Hypothalamus (tissue), 51 donors: ENCODE results near the gene SOAT2.
A peak's percentile ranks its signal among the peaks of the same experiment; 100 is the strongest.

ENCODE experiments used
- DNase-seq, 51 donors: peaks; one replicate each; lab custom pipeline; 2025; lab: John Stamatoyannopoulos, UW

SOAT2 gene

GRCh38 chr12:53102883-53103807 lies at the start of gene SOAT2:
Gene SOAT2 (plus strand): TSS chr12:53103486. CDS start chr12:53103578, 92 bp downstream.
- no peak for DNase-seq

GRCh38 chr12:53054112-53054878 lies 49.0 kb upstream of the SOAT2 start:
- peak; percentile 60 to 98 (median 93) for DNase-seq

DNA sequence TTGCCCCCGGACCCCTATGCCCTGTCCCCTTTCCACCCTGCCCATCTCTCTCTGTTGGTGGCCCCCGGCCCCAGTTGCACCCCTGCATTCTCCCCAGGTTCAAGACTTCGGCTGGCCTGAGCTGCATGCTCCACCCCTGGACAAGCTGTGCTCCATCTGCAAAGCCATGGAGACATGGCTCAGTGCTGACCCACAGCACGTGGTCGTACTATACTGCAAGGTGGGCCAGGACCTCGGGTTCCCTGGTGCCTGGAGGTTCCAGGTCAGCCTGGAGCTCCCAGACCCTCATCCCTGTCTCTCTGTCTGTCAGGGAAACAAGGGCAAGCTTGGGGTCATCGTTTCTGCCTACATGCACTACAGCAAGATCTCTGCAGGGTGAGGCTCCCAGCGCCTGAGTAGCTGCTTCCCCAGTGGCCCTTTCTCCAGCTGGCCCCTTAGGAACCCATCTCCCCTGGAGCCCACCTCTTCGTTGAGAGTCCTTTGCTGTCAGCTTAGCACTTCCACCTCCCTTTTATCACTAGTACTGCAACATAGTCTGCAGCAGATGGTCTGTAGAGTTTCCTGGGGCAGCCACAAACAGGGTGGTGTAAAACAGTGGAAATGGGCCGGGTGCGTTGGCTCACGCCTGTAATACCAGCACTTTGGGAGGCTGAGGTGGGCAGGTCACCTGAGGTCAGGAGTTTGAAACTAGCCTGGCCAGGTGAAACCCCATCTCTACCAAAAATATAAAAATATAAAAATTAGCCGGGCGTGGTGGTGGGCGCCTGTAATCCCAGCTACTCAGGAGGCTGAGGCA lies 47.6 kb upstream of the SOAT2 start:
- no peak for DNase-seq

- DNase-seq = no peak
These were observed 47.0 kb upstream of the SOAT2 start for GRCh38 chr12:53056296-53056695.

- no peak for DNase-seq
These were observed 46.4 kb upstream of the SOAT2 start for GRCh38 chr12:53056901-53057300.

- DNase-seq = no peak
These were observed 45.3 kb upstream of the SOAT2 start for GRCh38 chr12:53057816-53058500.

- DNase-seq = no peak
These were observed 44.4 kb upstream of the SOAT2 start for GRCh38 chr12:53058674-53059433.

DNA sequence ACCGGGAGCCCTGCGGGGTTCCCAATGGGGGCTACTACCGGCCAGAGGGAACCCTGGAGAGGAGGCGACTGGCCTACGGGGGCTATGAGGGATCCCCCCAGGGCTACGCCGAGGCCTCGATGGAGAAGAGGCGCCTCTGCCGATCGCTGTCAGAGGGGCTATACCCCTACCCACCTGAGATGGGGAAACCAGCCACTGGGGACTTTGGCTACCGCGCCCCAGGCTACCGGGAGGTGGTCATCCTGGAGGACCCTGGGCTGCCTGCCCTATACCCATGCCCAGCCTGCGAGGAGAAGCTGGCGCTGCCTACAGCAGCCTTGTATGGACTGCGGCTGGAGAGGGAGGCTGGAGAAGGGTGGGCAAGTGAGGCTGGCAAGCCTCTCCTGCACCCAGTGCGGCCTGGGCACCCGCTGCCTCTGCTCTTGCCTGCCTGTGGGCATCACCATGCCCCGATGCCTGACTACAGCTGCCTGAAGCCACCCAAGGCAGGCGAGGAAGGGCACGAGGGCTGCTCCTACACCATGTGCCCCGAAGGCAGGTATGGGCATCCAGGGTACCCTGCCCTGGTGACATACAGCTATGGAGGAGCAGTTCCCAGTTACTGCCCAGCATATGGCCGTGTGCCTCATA lies 43.7 kb upstream of the SOAT2 start:
- no peak for DNase-seq

DNA sequence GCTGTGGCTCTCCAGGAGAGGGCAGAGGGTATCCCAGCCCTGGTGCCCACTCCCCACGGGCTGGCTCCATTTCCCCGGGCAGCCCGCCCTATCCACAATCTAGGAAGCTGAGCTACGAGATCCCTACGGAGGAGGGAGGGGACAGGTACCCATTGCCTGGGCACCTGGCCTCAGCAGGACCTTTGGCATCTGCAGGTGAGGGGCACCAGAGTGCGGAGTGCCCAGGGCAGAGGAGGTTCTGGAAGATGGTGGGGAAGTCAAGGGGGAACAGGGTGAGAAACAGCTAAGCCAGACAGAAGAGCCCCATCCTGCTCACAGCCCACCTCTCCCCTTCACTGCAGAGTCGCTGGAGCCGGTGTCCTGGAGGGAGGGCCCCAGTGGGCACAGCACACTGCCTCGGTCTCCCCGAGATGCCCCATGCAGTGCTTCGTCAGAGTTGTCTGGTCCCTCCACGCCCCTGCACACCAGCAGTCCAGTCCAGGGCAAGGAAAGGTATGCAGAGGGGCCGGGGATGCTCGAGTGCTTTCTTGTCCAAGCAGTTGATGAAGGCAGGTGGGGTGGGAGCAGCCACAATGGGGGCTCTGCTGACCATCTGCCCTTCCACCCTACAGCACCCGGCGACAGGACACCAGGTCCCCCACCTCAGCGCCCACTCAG lies 43.1 kb upstream of the SOAT2 start:
- no peak for DNase-seq

- no peak for DNase-seq
These were observed 42.5 kb upstream of the SOAT2 start for GRCh38 chr12:53060721-53061276.

- no peak for DNase-seq
These were observed 41.8 kb upstream of the SOAT2 start for GRCh38 chr12:53061404-53062010.

DNA sequence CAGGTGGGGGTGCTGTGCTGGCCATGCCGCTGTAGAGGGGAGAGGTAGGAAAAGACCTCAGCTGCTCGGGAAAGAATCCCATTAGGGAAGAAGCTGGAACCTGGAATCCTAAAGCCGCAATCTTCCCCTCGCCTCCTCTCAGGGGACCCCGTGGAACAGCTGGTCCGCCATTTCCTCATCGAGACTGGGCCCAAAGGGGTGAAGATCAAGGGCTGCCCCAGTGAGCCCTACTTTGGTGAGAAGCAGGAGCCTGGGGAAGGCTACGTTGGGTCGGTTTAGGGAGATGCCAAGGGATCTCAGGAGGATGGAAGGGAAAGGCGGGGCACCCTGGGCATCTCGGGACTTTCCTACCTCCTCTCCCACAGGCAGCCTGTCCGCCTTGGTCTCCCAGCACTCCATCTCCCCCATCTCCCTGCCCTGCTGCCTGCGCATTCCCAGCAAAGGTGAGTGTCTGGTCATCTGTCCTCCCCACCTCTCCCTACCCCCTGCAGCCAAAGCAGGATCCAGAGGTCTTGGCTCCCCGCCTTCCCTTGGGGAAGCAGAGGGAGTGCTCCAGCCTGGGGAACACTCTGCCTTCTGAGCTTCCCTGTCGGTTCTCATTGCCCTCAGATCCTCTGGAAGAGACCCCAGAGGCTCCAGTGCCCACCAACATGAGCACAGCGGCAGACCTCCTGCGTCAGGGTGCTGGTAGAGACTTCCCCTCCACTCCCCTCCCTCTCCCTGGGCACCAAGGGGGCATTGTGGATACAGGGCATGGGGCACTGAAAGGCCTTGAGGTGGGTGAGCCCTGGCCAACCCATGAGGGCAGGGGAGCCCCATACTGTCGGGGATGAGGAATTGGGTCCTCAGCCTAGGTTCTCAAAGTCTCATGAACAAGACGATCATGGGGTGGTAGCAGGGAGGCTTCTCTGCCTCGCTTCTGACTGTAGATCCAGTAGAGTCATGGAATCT lies 41.0 kb upstream of the SOAT2 start:
- DNase-seq = no peak

DNA sequence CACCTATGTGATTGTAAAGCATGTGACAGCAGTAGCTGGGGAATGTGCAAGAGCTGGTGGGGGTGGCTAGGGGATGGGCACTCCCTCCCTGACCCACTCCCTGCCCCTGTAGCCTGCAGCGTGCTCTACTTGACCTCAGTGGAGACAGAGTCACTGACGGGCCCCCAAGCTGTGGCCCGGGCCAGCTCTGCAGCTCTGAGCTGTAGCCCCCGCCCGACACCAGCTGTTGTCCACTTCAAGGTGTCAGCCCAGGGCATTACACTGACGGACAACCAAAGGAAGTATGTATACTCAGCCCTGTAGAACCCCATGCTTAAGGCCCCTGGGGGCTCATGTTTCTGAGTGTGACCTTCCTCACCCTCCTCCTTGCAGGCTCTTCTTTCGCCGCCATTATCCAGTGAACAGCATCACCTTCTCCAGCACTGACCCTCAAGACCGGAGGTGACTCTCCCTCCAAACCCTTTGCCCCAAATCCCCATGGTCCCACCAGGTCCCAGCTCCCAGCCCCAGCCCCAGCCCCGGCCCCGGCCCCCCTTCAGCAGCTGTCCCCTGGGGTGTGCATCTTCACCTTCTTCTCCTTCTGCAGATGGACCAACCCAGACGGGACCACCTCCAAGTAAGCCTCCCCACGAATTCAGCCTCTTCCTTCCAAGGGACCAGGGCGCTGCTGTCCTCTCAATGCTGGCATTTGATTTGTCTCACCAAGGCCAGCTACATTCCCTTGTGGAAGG lies 40.1 kb upstream of the SOAT2 start:
- no peak for DNase-seq

GRCh38 chr12:53063708-53064612 lies 39.3 kb upstream of the SOAT2 start:
- DNase-seq = peak in 1 of 51 donors; percentile 20
